HEK293 (cell line): ENCODE data around the gene ZNF436.
A peak's percentile ranks its signal among the peaks of the same experiment; 100 is the strongest.

Experiments used
- CTCF ChIA-PET: fragments of 350-600 bp; formaldehyde crosslinking; extraction: SDS; loops from one replicate; lab custom pipeline; 2021; ENCODE audit warnings: antibody characterized with exemption; lab: Yijun Ruan, JAX
- POLR2A ChIA-PET: fragments of 300-600 bp; formaldehyde crosslinking; extraction: SDS; loops from one replicate; lab custom pipeline; 2020; ENCODE audit warnings: antibody characterized with exemption, inconsistent platforms; lab: Yijun Ruan, JAX
- H3K27ac ChIP-seq: fragments of 200-500 bp; sonication (Bioruptor generic); 2 replicates; pipeline ENCODE4 v1.5.1; 2014; ENCODE audit warnings: low read depth, low read length, control low read depth, inconsistent platforms; ENCODE audit errors: extremely low read depth
- H3K36me3 ChIP-seq, 2 experiments: fragments of 200-500 bp in 1 of 2; sonication (Bioruptor generic) in 1 of 2; 1 replicate in 1 of 2; 2 replicates in 1 of 2; pipeline ENCODE4 v1.5.1; 2014 to 2017; ENCODE audit warnings: inconsistent platforms in 2 of 2, low read length in 2 of 2; ENCODE audit not compliant: control insufficient read depth in 2 of 2, insufficient read depth in 1 of 2
- H3K4me1 ChIP-seq: fragments of 200-500 bp; sonication (Bioruptor generic); 2 replicates; pipeline ENCODE4 v1.5.1; 2014; ENCODE audit warnings: mild to moderate bottlenecking, low read length, inconsistent platforms; ENCODE audit not compliant: control insufficient read depth, insufficient read depth
- H3K4me3 ChIP-seq: 2 replicates; pipeline ENCODE4 v1.5.1; 2011; ENCODE audit warnings: low read depth, mild to moderate bottlenecking, control low read depth, low read length, moderate library complexity
- H3K9me3 ChIP-seq: fragments of 200-500 bp; sonication (Bioruptor generic); 2 replicates; pipeline ENCODE4 v1.5.1; 2014; ENCODE audit warnings: low read depth, low read length, inconsistent platforms; ENCODE audit not compliant: control insufficient read depth, insufficient read depth
- EGR2 ChIP-seq: fragments of 450-650 bp; formaldehyde crosslinking; IDR thresholded peaks from 2 replicates; pipeline ENCODE4 v1.5.1; 2016; ENCODE audit warnings: low read depth, missing biosample characterization, missing genetic modification characterization
- GLIS1 ChIP-seq: fragments of 450-650 bp; formaldehyde crosslinking; IDR thresholded peaks from 2 replicates; pipeline ENCODE4 v1.5.1; 2016; ENCODE audit warnings: missing biosample characterization, missing genetic modification characterization
- IKZF3 ChIP-seq: fragments of 450-650 bp; IDR thresholded peaks from 2 replicates; pipeline ENCODE4 v1.5.0; 2018; ENCODE audit warnings: missing biosample characterization, mild to moderate bottlenecking, missing genetic modification characterization, moderate library complexity
- KLF8 ChIP-seq: fragments of 450-650 bp; formaldehyde crosslinking; IDR thresholded peaks from 2 replicates; pipeline ENCODE4 v1.5.1; 2016; ENCODE audit warnings: missing biosample characterization, missing genetic modification characterization
- MZF1 ChIP-seq: fragments of 450-650 bp; formaldehyde crosslinking; IDR thresholded peaks from 2 replicates; pipeline ENCODE4 v1.5.1; 2017; ENCODE audit warnings: missing biosample characterization, missing genetic modification characterization, borderline replicate concordance
- PRDM1 ChIP-seq: fragments of 450-650 bp; formaldehyde crosslinking; IDR thresholded peaks from 2 replicates; pipeline ENCODE4; 2016; ENCODE audit warnings: missing biosample characterization, missing genetic modification characterization
- PRDM10 ChIP-seq: fragments of 450-650 bp; formaldehyde crosslinking; IDR thresholded peaks from 2 replicates; pipeline ENCODE4 v1.5.1; 2016; ENCODE audit warnings: missing biosample characterization, missing genetic modification characterization
- PRDM4 ChIP-seq: fragments of 450-650 bp; formaldehyde crosslinking; IDR thresholded peaks from 2 replicates; pipeline ENCODE4 v1.5.1; 2017; ENCODE audit warnings: missing biosample characterization, missing genetic modification characterization
- ZBTB17 ChIP-seq: fragments of 450-650 bp; formaldehyde crosslinking; IDR thresholded peaks from 2 replicates; pipeline ENCODE4 v1.5.1; 2016; ENCODE audit warnings: missing biosample characterization, missing genetic modification characterization
- ZBTB20 ChIP-seq: fragments of 450-650 bp; formaldehyde crosslinking; IDR thresholded peaks from 2 replicates; pipeline ENCODE4 v1.5.1; 2016; ENCODE audit warnings: missing biosample characterization, missing genetic modification characterization
- ZBTB48 ChIP-seq: fragments of 450-650 bp; formaldehyde crosslinking; IDR thresholded peaks from 2 replicates; pipeline ENCODE4 v1.5.1; 2016; ENCODE audit warnings: missing biosample characterization, missing genetic modification characterization
- ZBTB7A ChIP-seq: fragments of 450-650 bp; formaldehyde crosslinking; IDR thresholded peaks from 2 replicates; pipeline ENCODE4 v1.5.1; 2016; ENCODE audit warnings: low read depth, missing biosample characterization, missing genetic modification characterization
- ZFHX2 ChIP-seq: fragments of 450-650 bp; formaldehyde crosslinking; conservative IDR thresholded peaks from 2 replicates; pipeline ENCODE4 v1.5.1; 2016; ENCODE audit warnings: missing biosample characterization, missing genetic modification characterization
- ZNF10 ChIP-seq: fragments of 450-650 bp; formaldehyde crosslinking; IDR thresholded peaks from 2 replicates; pipeline ENCODE4 v1.5.1; 2017; ENCODE audit warnings: missing biosample characterization, missing genetic modification characterization
- ZNF121 ChIP-seq: fragments of 450-650 bp; formaldehyde crosslinking; IDR thresholded peaks from 2 replicates; pipeline ENCODE4 v1.5.1; 2016; ENCODE audit warnings: missing biosample characterization, missing genetic modification characterization
- ZNF138 ChIP-seq: fragments of 450-650 bp; formaldehyde crosslinking; IDR thresholded peaks from 2 replicates; pipeline ENCODE4 v1.5.1; 2016; ENCODE audit warnings: missing biosample characterization, missing genetic modification characterization, borderline replicate concordance
- ZNF140 ChIP-seq: fragments of 450-650 bp; formaldehyde crosslinking; IDR thresholded peaks from 2 replicates; pipeline ENCODE4 v1.5.1; 2016; ENCODE audit warnings: missing biosample characterization, missing genetic modification characterization
- ZNF2 ChIP-seq: fragments of 450-650 bp; formaldehyde crosslinking; IDR thresholded peaks from 2 replicates; pipeline ENCODE4 v1.5.1; 2016; ENCODE audit warnings: missing biosample characterization, missing genetic modification characterization
- ZNF335 ChIP-seq: fragments of 450-650 bp; formaldehyde crosslinking; conservative IDR thresholded peaks from 2 replicates; pipeline ENCODE4 v1.5.1; 2016; ENCODE audit warnings: missing biosample characterization, missing genetic modification characterization
- ZNF341 ChIP-seq: fragments of 450-650 bp; formaldehyde crosslinking; IDR thresholded peaks from 2 replicates; pipeline ENCODE4; 2016; ENCODE audit warnings: low read depth, missing biosample characterization, missing genetic modification characterization
- ZNF366 ChIP-seq: fragments of 450-650 bp; formaldehyde crosslinking; conservative IDR thresholded peaks from 2 replicates; pipeline ENCODE4 v1.5.1; 2016; ENCODE audit warnings: missing biosample characterization, missing genetic modification characterization
- ZNF501 ChIP-seq: fragments of 450-650 bp; formaldehyde crosslinking; IDR thresholded peaks from 2 replicates; pipeline ENCODE4 v1.5.1; 2016; ENCODE audit warnings: missing biosample characterization, missing genetic modification characterization
- ZNF561 ChIP-seq: fragments of 450-650 bp; IDR thresholded peaks from 2 replicates; pipeline ENCODE4 v1.5.1; 2018; ENCODE audit warnings: missing biosample characterization, missing genetic modification characterization, borderline replicate concordance
- ZNF600 ChIP-seq: fragments of 450-650 bp; formaldehyde crosslinking; IDR thresholded peaks from 2 replicates; pipeline ENCODE4 v1.5.1; 2016; ENCODE audit warnings: missing biosample characterization, missing genetic modification characterization
- ZNF660 ChIP-seq: fragments of 450-650 bp; IDR thresholded peaks from 2 replicates; pipeline ENCODE4 v1.5.1; 2018; ENCODE audit warnings: missing biosample characterization, mild to moderate bottlenecking, missing genetic modification characterization
- ZNF791 ChIP-seq: fragments of 450-650 bp; formaldehyde crosslinking; IDR thresholded peaks from 2 replicates; pipeline ENCODE4 v1.5.1; 2016; ENCODE audit warnings: missing biosample characterization, missing genetic modification characterization
- ZSCAN30 ChIP-seq: fragments of 450-650 bp; IDR thresholded peaks from 2 replicates; pipeline ENCODE4 v1.5.1; 2018; ENCODE audit warnings: missing biosample characterization, mild to moderate bottlenecking, missing genetic modification characterization, moderate library complexity
- TF ChIP-seq, protein P1 (sequence below): fragments of 450-650 bp; formaldehyde crosslinking; IDR thresholded peaks from 2 replicates; pipeline ENCODE4 v1.5.1; 2016; ENCODE audit warnings: missing biosample characterization, missing genetic modification characterization
- TF ChIP-seq, protein P2 (sequence below): fragments of 450-650 bp; formaldehyde crosslinking; IDR thresholded peaks from 2 replicates; pipeline ENCODE4 v1.5.1; 2016; ENCODE audit warnings: missing biosample characterization, missing genetic modification characterization

The ZNF436 gene

GRCh38 chr1:23369335-23370013 is at the start of gene ZNF436:
Gene ZNF436 (minus strand): TSS chr1:23369836. CDS start chr1:23368005, 1,831 bp downstream.
- ChIA-PET CTCF (interaction anchor here (0.5 to 3.4 kb wide), 6 partner anchors 25 to 253 kb away, joined by 3 to 16 read pairs (median 3); partner anchors contain the start of gene HNRNPR), POLR2A (interaction anchor here (0.6 to 5.4 kb wide), 9 partner anchors 9 to 322 kb away, joined by 3 to 121 read pairs (median 6); partner anchors contain the start of genes ASAP3, E2F2, HNRNPR and RPL11)
- H3K4me3 ChIP-seq = peak within 1 kb of the TSS; percentile 95
- peaks cover 17% of the 10 kb centered on the region for H3K4me1 ChIP-seq
- H3K9me3 ChIP-seq = no peaks in the 10 kb centered on the region
- peak within 1 kb of the TSS; percentile 93 for H3K27ac ChIP-seq
- peaks cover 0 to 28% of the 10 kb centered on the region in 2 experiments; a peak in 1 of 3 replicates for H3K36me3 ChIP-seq
- peak; percentile 91 for TF ChIP-seq PRDM1
- peak; percentile 57 for TF ChIP-seq ZFHX2
- TF ChIP-seq ZNF600 (tag by site-specific recombination) = peak; percentile 46; the same call in 1 of the 2 replicates
- TF ChIP-seq ZNF561 (tag by site-specific recombination) = peak; percentile 68; the same call in 1 of the 2 replicates
- no peak for TF ChIP-seq ZNF138 (tag by site-specific recombination)
- TF ChIP-seq ZBTB48 = peak; percentile 87
- TF ChIP-seq ZBTB20 = peak; percentile 58
- TF ChIP-seq ZBTB7A (tag by site-specific recombination) = no peak
- 0 out of 2 replicates have a peak, but pooled peaks have one; percentile 7 for TF ChIP-seq ZSCAN30 (tag by site-specific recombination)
- TF ChIP-seq PRDM10 (tag by site-specific recombination) = peak; percentile 78
- TF ChIP-seq ZNF121 (tag by site-specific recombination) = no peak
- peak; percentile 67 for TF ChIP-seq ZNF660
- peak; percentile 52 for TF ChIP-seq ZNF341 (tag by site-specific recombination)
- 0 out of 2 replicates have a peak, but pooled peaks have one; percentile 34 for TF ChIP-seq ZNF501 (tag by site-specific recombination)
- peak; percentile 45 for TF ChIP-seq ZNF366 (tag by site-specific recombination)
- TF ChIP-seq EGR2 (tag by site-specific recombination) = peak; percentile 16; the same call in 1 of the 2 replicates
- peak; percentile 98 for TF ChIP-seq ZBTB17 (tag by site-specific recombination)
- TF ChIP-seq, protein P1, sequence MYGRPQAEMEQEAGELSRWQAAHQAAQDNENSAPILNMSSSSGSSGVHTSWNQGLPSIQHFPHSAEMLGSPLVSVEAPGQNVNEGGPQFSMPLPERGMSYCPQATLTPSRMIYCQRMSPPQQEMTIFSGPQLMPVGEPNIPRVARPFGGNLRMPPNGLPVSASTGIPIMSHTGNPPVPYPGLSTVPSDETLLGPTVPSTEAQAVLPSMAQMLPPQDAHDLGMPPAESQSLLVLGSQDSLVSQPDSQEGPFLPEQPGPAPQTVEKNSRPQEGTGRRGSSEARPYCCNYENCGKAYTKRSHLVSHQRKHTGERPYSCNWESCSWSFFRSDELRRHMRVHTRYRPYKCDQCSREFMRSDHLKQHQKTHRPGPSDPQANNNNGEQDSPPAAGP (tag by site-specific recombination) = 0 out of 2 replicates have a peak, but pooled peaks have one; percentile 2
- TF ChIP-seq ZNF335 = no peak
- no peak for TF ChIP-seq KLF8 (tag by site-specific recombination)
- TF ChIP-seq ZNF791 (tag by site-specific recombination) = no peak
- peak; percentile 60; the same call in 1 of the 2 replicates for TF ChIP-seq ZNF2 (tag by site-specific recombination)
- peak; percentile 71; the same call in 1 of the 2 replicates for TF ChIP-seq PRDM4 (tag by site-specific recombination)
- 0 out of 2 replicates have a peak, but pooled peaks have one; percentile 70 for TF ChIP-seq ZNF10 (tag by site-specific recombination)
- peak; percentile 89 for TF ChIP-seq IKZF3 (tag by site-specific recombination)
- TF ChIP-seq ZNF140 = no peak
- peak; percentile 34; the same call in 1 of the 2 replicates for TF ChIP-seq GLIS1 (tag by site-specific recombination)
- TF ChIP-seq, protein P2, sequence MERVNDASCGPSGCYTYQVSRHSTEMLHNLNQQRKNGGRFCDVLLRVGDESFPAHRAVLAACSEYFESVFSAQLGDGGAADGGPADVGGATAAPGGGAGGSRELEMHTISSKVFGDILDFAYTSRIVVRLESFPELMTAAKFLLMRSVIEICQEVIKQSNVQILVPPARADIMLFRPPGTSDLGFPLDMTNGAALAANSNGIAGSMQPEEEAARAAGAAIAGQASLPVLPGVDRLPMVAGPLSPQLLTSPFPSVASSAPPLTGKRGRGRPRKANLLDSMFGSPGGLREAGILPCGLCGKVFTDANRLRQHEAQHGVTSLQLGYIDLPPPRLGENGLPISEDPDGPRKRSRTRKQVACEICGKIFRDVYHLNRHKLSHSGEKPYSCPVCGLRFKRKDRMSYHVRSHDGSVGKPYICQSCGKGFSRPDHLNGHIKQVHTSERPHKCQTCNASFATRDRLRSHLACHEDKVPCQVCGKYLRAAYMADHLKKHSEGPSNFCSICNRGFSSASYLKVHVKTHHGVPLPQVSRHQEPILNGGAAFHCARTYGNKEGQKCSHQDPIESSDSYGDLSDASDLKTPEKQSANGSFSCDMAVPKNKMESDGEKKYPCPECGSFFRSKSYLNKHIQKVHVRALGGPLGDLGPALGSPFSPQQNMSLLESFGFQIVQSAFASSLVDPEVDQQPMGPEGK (tag by site-specific recombination) = peak; percentile 35; the same call in 1 of the 2 replicates
- TF ChIP-seq MZF1 = peak; percentile 89
